ENCODE measurements around the gene CNN3. TPM values are rescaled to one million over a fixed set of nuclear protein-coding genes. Genes with fewer than 3 reads are reported as not detected.

CNN3 gene
- total RNA-seq, 3 donors from 2014 or later = 61.3 to 165 (median 129) TPM

- ATAC-seq = no peak
- DNase-seq = no peak
- no peak for TF ChIP-seq CTCF (IDR thresholded peaks at IDR 0.05)
- Histone ChIP-seq H3K4me3 (no peak overlapping the region), H3K36me3 (ENCODE audit: low read depth) (no peaks in the 10 kb centered on the region), H3K9me3 (no peaks in the 10 kb centered on the region), H3K4me1 (ENCODE audit: low read depth) (peaks cover 7% of the 10 kb centered on the region)
- intact Hi-C loops (cut with DNase I, micrococcal nuclease) = no loop called here
Measured at GRCh38 chr1:94961988-94962387, 35.1 kb upstream of the CNN3 start.

GRCh38 chr1:94961582-94961981 lies 34.7 kb upstream of the CNN3 start:
- ATAC-seq = peak; percentile 67
- no peak for TF ChIP-seq CTCF (IDR thresholded peaks at IDR 0.05)
- H3K36me3 ChIP-seq (ENCODE audit: low read depth) = no peaks in the 10 kb centered on the region
- no peak for DNase-seq
- H3K4me3 ChIP-seq = no peak overlapping the region
- peaks cover 7% of the 10 kb centered on the region for H3K4me1 ChIP-seq (ENCODE audit: low read depth)
- intact Hi-C loops (cut with DNase I, micrococcal nuclease) = no loop called here
- H3K9me3 ChIP-seq = no peaks in the 10 kb centered on the region

- Histone ChIP-seq H3K4me3 (no peak overlapping the region), H3K4me1 (ENCODE audit: low read depth) (peaks cover 7% of the 10 kb centered on the region), H3K9me3 (no peaks in the 10 kb centered on the region), H3K36me3 (ENCODE audit: low read depth) (no peaks in the 10 kb centered on the region)
- no peak for TF ChIP-seq CTCF (IDR thresholded peaks at IDR 0.05)
- ATAC-seq = no peak
- no peak for DNase-seq
- intact Hi-C loops (cut with DNase I, micrococcal nuclease) = no loop called here
Measured at GRCh38 chr1:94958081-94958480, 31.2 kb upstream of the CNN3 start.

GRCh38 chr1:94955767-94956632 lies 29.1 kb upstream of the CNN3 start:
- DNase-seq (peak in 1 of 3 donors; percentile 43), ATAC-seq (peak; percentile 58)
- H3K9me3 ChIP-seq = no peaks in the 10 kb centered on the region
- H3K4me3 ChIP-seq = no peak overlapping the region
- no peaks in the 10 kb centered on the region for H3K4me1 ChIP-seq (ENCODE audit: low read depth)
- TF ChIP-seq CTCF (IDR thresholded peaks at IDR 0.05) = no peak
- intact Hi-C loops (cut with DNase I, micrococcal nuclease) = no loop called here
- no peaks in the 10 kb centered on the region for H3K36me3 ChIP-seq (ENCODE audit: low read depth)

DNA sequence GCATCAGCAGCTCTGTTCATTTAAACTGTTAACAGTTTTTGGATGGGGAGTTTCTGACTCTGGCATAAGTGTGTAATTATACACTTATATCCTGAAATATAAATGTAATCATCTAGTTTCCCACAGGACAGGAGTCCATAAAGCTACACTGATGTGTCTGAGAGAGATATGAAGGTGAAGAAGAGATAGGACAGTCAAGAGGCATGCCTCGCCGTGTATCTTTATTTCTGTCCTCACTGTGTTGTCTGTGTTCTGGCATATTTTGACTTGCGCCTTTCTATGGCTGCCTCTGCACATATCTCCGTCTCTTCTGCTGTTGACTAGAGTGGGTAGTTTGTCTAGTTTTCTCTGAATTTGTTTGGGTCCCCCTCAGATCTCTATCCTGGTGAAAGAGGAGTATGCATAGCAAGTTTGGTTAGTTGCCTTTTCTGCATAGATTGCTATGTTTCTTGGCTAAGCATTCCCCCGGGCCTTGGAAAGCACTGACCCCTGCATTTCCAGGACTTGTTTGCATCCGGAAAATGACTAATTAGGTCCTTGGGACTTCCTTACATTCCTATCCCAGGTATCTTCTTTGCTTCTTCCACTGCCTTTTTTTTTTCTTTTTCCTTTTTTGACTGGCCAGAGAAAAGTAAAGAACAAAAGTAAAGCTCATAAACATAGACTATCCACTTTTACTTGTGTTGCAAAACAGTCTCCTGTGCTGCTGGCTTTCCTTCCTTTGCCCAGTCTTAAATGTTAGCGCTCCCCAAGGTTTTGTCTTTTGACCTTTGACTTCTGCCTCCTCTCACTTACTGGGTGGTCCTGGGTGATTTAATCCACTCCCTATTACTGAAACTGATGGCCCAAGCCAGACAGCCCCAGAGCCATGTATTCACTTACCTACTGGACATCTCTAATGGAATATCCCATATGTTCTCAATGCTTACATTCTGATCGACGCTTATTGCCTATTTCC lies 27.6 kb upstream of the CNN3 start:
- intact Hi-C loops (cut with DNase I, micrococcal nuclease) = no loop called here
- no peak for ATAC-seq
- Histone ChIP-seq H3K9me3 (no peaks in the 10 kb centered on the region), H3K4me1 (ENCODE audit: low read depth) (peaks cover 4% of the 10 kb centered on the region), H3K4me3 (no peak overlapping the region), H3K36me3 (ENCODE audit: low read depth) (no peaks in the 10 kb centered on the region)
- no peak for DNase-seq
- no peak for TF ChIP-seq CTCF (IDR thresholded peaks at IDR 0.05)
